Common myeloid progenitor, CD34-positive (primary cell): Measurements from ENCODE around the gene NTM.

Experiments
- CTCF ChIA-PET: fragments of 350-600 bp; sonication (Branson Sonifier 250); formaldehyde crosslinking; loops from one replicate; lab custom pipeline; 2021; ENCODE audit warnings: antibody characterized with exemption; lab: Charles Lee
- POLR2A ChIA-PET: fragments of 350-600 bp; sonication (Branson Sonifier 250); formaldehyde crosslinking; loops from one replicate; lab custom pipeline; 2021; ENCODE audit warnings: antibody characterized with exemption; lab: Charles Lee
- DNase-seq, 3 donors: peaks; one replicate each; pipeline versions ENCODE4 v3.0.0 to v3.0.0-alpha.2; 2013
- H3K27ac ChIP-seq, 2 experiments: 1 replicate in 1 of 2; 2 replicates in 1 of 2; pipeline ENCODE4 v1.7.0; 2013; ENCODE audit warnings: inconsistent platforms in 2 of 2, low read length in 2 of 2, mild to moderate bottlenecking in 2 of 2, low read depth in 1 of 2, moderate library complexity in 1 of 2; ENCODE audit not compliant: severe bottlenecking in 2 of 2, insufficient read depth in 1 of 2, poor library complexity in 1 of 2
- H3K27me3 ChIP-seq, 5 experiments: replicated peaks in 2 of 5; 1 replicate in 3 of 5; 2 replicates in 2 of 5; pipeline versions ENCODE4 v1.6.1 to v1.7.0; 2013; ENCODE audit warnings: low read length in 4 of 5, mild to moderate bottlenecking in 2 of 5, moderate library complexity in 2 of 5, inconsistent platforms in 1 of 5; ENCODE audit not compliant: insufficient read depth in 5 of 5, control insufficient read depth in 4 of 5
- H3K36me3 ChIP-seq, 4 experiments: 1 replicate in 2 of 4; 2 replicates in 2 of 4; pipeline versions ENCODE4 v1.6.1 to v1.7.0; 2013; ENCODE audit warnings: low read length in 3 of 4, control low read depth in 1 of 4, mild to moderate bottlenecking in 1 of 4; ENCODE audit not compliant: control insufficient read depth in 4 of 4, insufficient read depth in 4 of 4
- H3K4me1 ChIP-seq, 4 experiments: 1 replicate in 3 of 4; 2 replicates in 1 of 4; pipeline versions ENCODE4 v1.6.1 to v1.7.1; 2013; ENCODE audit warnings: low read length in 3 of 4, mild to moderate bottlenecking in 3 of 4, control low read depth in 1 of 4, inconsistent platforms in 1 of 4, moderate library complexity in 1 of 4; ENCODE audit not compliant: control insufficient read depth in 4 of 4, insufficient read depth in 4 of 4; ENCODE audit errors: control extremely low read depth in 1 of 4
- H3K4me3 ChIP-seq, 7 experiments: 1 replicate in 4 of 7; 2 replicates in 3 of 7; pipeline versions ENCODE4 v1.5.1 to v1.7.0; 2013; ENCODE audit warnings: mild to moderate bottlenecking in 7 of 7, low read length in 6 of 7, moderate library complexity in 6 of 7, inconsistent platforms in 2 of 7, low read depth in 2 of 7, control low read depth in 1 of 7; ENCODE audit not compliant: insufficient read depth in 4 of 7, control insufficient read depth in 1 of 7; ENCODE audit errors: extremely low read depth in 1 of 7
- H3K9me3 ChIP-seq, 5 experiments: 1 replicate in 4 of 5; 2 replicates in 1 of 5; pipeline versions ENCODE4 v1.6.1 to v1.7.1; 2013; ENCODE audit warnings: low read length in 4 of 5, mild to moderate bottlenecking in 2 of 5, inconsistent platforms in 1 of 5, low read depth in 1 of 5, moderate library complexity in 1 of 5; ENCODE audit not compliant: control insufficient read depth in 4 of 5, insufficient read depth in 2 of 5; ENCODE audit errors: control extremely low read depth in 1 of 5
- WGBS: methylation state at CpG from one replicate; pipeline ENCODE4 v1.1.5; 2013; ENCODE audit not compliant: insufficient coverage; 5-methylcytosine and 5-hydroxymethylcytosine counted together

Gene NTM

GRCh38 chr11:131686836-131687235, 316.4 kb downstream of the NTM start:
- Histone ChIP-seq H3K36me3 (no peaks in the 10 kb centered on the region), H3K27ac (no peak overlapping the region), H3K4me1 (peaks cover 0 to 6% (median 2%) of the 10 kb centered on the region in 4 experiments), H3K9me3 (no peaks in the 10 kb centered on the region), H3K4me3 (no peak overlapping the region), H3K27me3 (peaks cover 0 to 35% (median 10%) of the 10 kb centered on the region in 5 experiments)
- no peak for DNase-seq
- WGBS, result 94% methylated on average over 9 of the region's 9 CpGs
- ChIA-PET POLR2A (no interaction called here), CTCF (interaction anchor here (1.0 to 2.5 kb wide), 2 partner anchors 8 to 12 kb away, joined by 4 to 20 read pairs; no protein-coding TSS in a partner anchor)

- Histone ChIP-seq H3K36me3 (no peaks in the 10 kb centered on the region), H3K27ac (no peak overlapping the region), H3K4me3 (no peak overlapping the region), H3K9me3 (no peaks in the 10 kb centered on the region), H3K4me1 (peaks cover 0 to 6% (median 2%) of the 10 kb centered on the region in 4 experiments), H3K27me3 (peaks cover 0 to 38% (median 13%) of the 10 kb centered on the region in 5 experiments)
- POLR2A ChIA-PET, result no interaction called here
- CTCF ChIA-PET, result interaction anchor here (0.8 to 2.9 kb wide), 7 partner anchors 9 to 105 kb away, joined by 3 to 15 read pairs (median 4); no protein-coding TSS in a partner anchor
- WGBS, result 92% methylated on average over 25 of the region's 30 CpGs
- DNase-seq, result no peak
These were observed 317.1 kb downstream of the NTM start for GRCh38 chr11:131687291-131688047.

- Histone ChIP-seq H3K27ac (no peak overlapping the region), H3K4me3 (peak overlapping the region in 1 of 7 experiments; percentile 20), H3K36me3 (no peaks in the 10 kb centered on the region), H3K27me3 (peaks cover 0 to 44% (median 15%) of the 10 kb centered on the region in 5 experiments), H3K4me1 (peaks cover 0 to 6% (median 2%) of the 10 kb centered on the region in 4 experiments), H3K9me3 (no peaks in the 10 kb centered on the region)
- peak; percentile 64 to 81 (median 77) for DNase-seq
- POLR2A ChIA-PET, result no interaction called here
- CTCF ChIA-PET, result interaction anchor here (0.6 to 2.9 kb wide), 9 partner anchors 9 to 624 kb away, joined by 3 to 15 read pairs (median 4); no protein-coding TSS in a partner anchor
- 19% methylated on average over 34 of the region's 34 CpGs for WGBS
These were observed 317.8 kb downstream of the NTM start for GRCh38 chr11:131688048-131688693.

- no peak for DNase-seq
- no peak overlapping the region for H3K4me3 ChIP-seq
- POLR2A ChIA-PET, result no interaction called here
- no peaks in the 10 kb centered on the region for H3K9me3 ChIP-seq
- H3K27me3 ChIP-seq, result peaks cover 0 to 47% (median 15%) of the 10 kb centered on the region in 5 experiments
- 94% methylated on average over 10 of the region's 10 CpGs for WGBS
- H3K36me3 ChIP-seq, result no peaks in the 10 kb centered on the region
- CTCF ChIA-PET, result interaction anchor here (0.7 to 2.9 kb wide), 8 partner anchors 10 to 625 kb away, joined by 3 to 15 read pairs (median 4); no protein-coding TSS in a partner anchor
- H3K27ac ChIP-seq, result no peak overlapping the region
- H3K4me1 ChIP-seq, result peaks cover 0 to 6% (median 2%) of the 10 kb centered on the region in 4 experiments
These were observed 318.9 kb downstream of the NTM start for GRCh38 chr11:131689049-131689925.

GRCh38 chr11:131690362-131690761, 319.9 kb downstream of the NTM start:
- POLR2A ChIA-PET, result no interaction called here
- DNase-seq, result no peak
- H3K27ac ChIP-seq, result no peak overlapping the region
- no peaks in the 10 kb centered on the region for H3K9me3 ChIP-seq
- H3K27me3 ChIP-seq, result peaks cover 2 to 53% (median 19%) of the 10 kb centered on the region in 5 experiments
- no peak overlapping the region for H3K4me3 ChIP-seq
- H3K36me3 ChIP-seq, result no peaks in the 10 kb centered on the region
- 98% methylated on average over 20 of the region's 23 CpGs for WGBS
- peaks cover 0 to 8% (median 2%) of the 10 kb centered on the region in 4 experiments for H3K4me1 ChIP-seq
- CTCF ChIA-PET, result interaction anchor here (1.9 to 2.9 kb wide), 2 partner anchors 12 to 16 kb away, joined by 4 to 15 read pairs; no protein-coding TSS in a partner anchor

GRCh38 chr11:131690776-131691175, 320.4 kb downstream of the NTM start:
- Histone ChIP-seq H3K27me3 (peaks cover 6 to 56% (median 19%) of the 10 kb centered on the region in 5 experiments), H3K4me1 (peaks cover 0 to 8% (median 2%) of the 10 kb centered on the region in 4 experiments), H3K9me3 (no peaks in the 10 kb centered on the region), H3K4me3 (no peak overlapping the region), H3K27ac (no peak overlapping the region), H3K36me3 (no peaks in the 10 kb centered on the region)
- ChIA-PET POLR2A (no interaction called here), CTCF (interaction anchor here (1.4 to 1.9 kb wide), 2 partner anchors 10 to 13 kb away, joined by 4 read pairs; no protein-coding TSS in a partner anchor)
- 86% methylated on average over 16 of the region's 18 CpGs for WGBS
- no peak for DNase-seq
